Endodermal cell (in vitro differentiated cells): ENCODE results near the gene TSPAN18. TPM values are rescaled to one million over a fixed set of nuclear protein-coding genes. Genes with fewer than 3 reads are reported as not detected.

Source experiments
- DNase-seq: peaks from one replicate; pipeline ENCODE4 v3.0.0-alpha.2; 2017
- H3K27ac ChIP-seq: 2 replicates; pipeline ENCODE4 v1.5.1; 2013; ENCODE audit warnings: mild to moderate bottlenecking, low read depth, low read length, moderate library complexity
- H3K27me3 ChIP-seq: 2 replicates; pipeline ENCODE4 v1.6.1; 2013; ENCODE audit warnings: mild to moderate bottlenecking, low read length, moderate library complexity; ENCODE audit not compliant: insufficient read depth, control insufficient read depth, poor library complexity, severe bottlenecking
- H3K36me3 ChIP-seq: 2 replicates; pipeline ENCODE4 v1.7.0; 2013; ENCODE audit warnings: mild to moderate bottlenecking, low read length, moderate library complexity; ENCODE audit not compliant: control insufficient read depth, insufficient read depth
- H3K4me1 ChIP-seq: one replicate; pipeline ENCODE4 v1.7.0; 2013; ENCODE audit warnings: low read length; ENCODE audit not compliant: control insufficient read depth, insufficient read depth
- H3K4me3 ChIP-seq: 2 replicates; pipeline ENCODE4 v1.5.1; 2013; ENCODE audit warnings: mild to moderate bottlenecking, low read length, moderate library complexity
- H3K9ac ChIP-seq: 2 replicates; pipeline ENCODE4 v1.6.1; 2013; ENCODE audit warnings: mild to moderate bottlenecking, low read length, moderate library complexity; ENCODE audit not compliant: poor library complexity, severe bottlenecking; ENCODE audit errors: extremely low read depth
- H3K9me3 ChIP-seq: 2 replicates; pipeline ENCODE4 v1.6.1; 2013; ENCODE audit warnings: mild to moderate bottlenecking, low read length, moderate library complexity; ENCODE audit not compliant: control insufficient read depth
- H3K27ac Mint-ChIP-seq: 2 replicates; pipeline ENCODE4 v1.8.0; 2020; ENCODE audit warnings: mixed read lengths
- H3K27me3 Mint-ChIP-seq: 2 replicates; pipeline ENCODE4 v1.8.0; 2021; ENCODE audit warnings: mild to moderate bottlenecking, mixed read lengths; ENCODE audit not compliant: insufficient read depth
- H3K36me3 Mint-ChIP-seq: 2 replicates; pipeline ENCODE4 v1.8.0; 2020; ENCODE audit warnings: low read depth, mixed read lengths
- H3K4me1 Mint-ChIP-seq: 2 replicates; pipeline ENCODE4 v1.8.0; 2020; ENCODE audit warnings: mixed read lengths
- H3K4me3 Mint-ChIP-seq: 2 replicates; pipeline ENCODE4 v1.8.0; 2020; ENCODE audit warnings: mild to moderate bottlenecking, moderate library complexity, mixed read lengths
- H3K9me3 Mint-ChIP-seq: 2 replicates; pipeline ENCODE4 v1.8.0; 2020; ENCODE audit warnings: mild to moderate bottlenecking, mixed read lengths
- WGBS, 2 experiments: methylation state at CpG; one replicate each; pipeline versions ENCODE4 v1.1.5 to v1.1.7; 2013; ENCODE audit warnings: missing lambda C conversion rate in 2 of 2, mixed read lengths in 1 of 2; ENCODE audit not compliant: insufficient coverage in 1 of 2, insufficient read length in 1 of 2; 5-methylcytosine and 5-hydroxymethylcytosine counted together
- total RNA-seq, 2 donors: library from RNA; stranded (reverse); fragmentation: NEBNext Ultra II Directional in 1 of 2; extraction: Animal tissue kit (Norgen Biotek cat#: 25700) in 1 of 2; gene quantifications; 2 replicates in 1 of 2; 3 replicates in 1 of 2; pipeline ENCODE4 v1.2.1, GENCODE V29; 2021
- TF ChIP-seq, protein P1 (sequence below): fragments of 200-600 bp; sonication (generic); conservative IDR thresholded peaks from 2 replicates; pipeline ENCODE4 v1.5.0; 2021; ENCODE audit warnings: antibody characterized with exemption, mild to moderate bottlenecking

Gene TSPAN18
- total RNA-seq, 2 donors from 2014 or later, result 28.0 to 28.7 TPM

DNA sequence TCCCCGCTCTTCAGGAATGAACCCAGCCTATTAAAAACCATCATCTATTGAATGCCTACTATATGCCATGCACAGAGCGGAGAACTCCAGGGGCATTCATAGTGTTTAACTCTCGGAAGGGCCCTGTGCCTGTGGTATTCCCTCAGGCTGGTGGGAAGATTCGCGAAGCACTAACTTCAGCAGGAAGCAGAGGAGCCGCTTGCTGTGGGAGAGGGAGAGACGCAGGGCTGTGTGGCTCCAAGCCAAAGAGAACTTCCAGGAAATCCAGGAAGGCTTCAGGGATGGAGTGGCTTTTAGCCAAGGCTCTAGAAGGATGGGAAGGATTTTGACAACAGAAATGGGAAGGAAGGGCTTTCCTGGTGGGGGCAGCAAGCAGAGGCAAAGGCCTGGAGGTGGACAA is 120.1 kb downstream of the TSPAN18 start:
- no peaks in the 10 kb centered on the region for H3K27me3 ChIP-seq
- no peak overlapping the region for H3K9ac ChIP-seq
- TF ChIP-seq, protein P1, sequence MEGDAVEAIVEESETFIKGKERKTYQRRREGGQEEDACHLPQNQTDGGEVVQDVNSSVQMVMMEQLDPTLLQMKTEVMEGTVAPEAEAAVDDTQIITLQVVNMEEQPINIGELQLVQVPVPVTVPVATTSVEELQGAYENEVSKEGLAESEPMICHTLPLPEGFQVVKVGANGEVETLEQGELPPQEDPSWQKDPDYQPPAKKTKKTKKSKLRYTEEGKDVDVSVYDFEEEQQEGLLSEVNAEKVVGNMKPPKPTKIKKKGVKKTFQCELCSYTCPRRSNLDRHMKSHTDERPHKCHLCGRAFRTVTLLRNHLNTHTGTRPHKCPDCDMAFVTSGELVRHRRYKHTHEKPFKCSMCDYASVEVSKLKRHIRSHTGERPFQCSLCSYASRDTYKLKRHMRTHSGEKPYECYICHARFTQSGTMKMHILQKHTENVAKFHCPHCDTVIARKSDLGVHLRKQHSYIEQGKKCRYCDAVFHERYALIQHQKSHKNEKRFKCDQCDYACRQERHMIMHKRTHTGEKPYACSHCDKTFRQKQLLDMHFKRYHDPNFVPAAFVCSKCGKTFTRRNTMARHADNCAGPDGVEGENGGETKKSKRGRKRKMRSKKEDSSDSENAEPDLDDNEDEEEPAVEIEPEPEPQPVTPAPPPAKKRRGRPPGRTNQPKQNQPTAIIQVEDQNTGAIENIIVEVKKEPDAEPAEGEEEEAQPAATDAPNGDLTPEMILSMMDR, result no peak
- peaks cover 40% of the 10 kb centered on the region for H3K9me3 Mint-ChIP-seq
- H3K9me3 ChIP-seq, result peaks cover 37% of the 10 kb centered on the region
- H3K4me1 ChIP-seq, result peaks cover 5% of the 10 kb centered on the region
- H3K36me3 ChIP-seq, result peaks cover 4% of the 10 kb centered on the region
- H3K27ac Mint-ChIP-seq, result no peak overlapping the region
- H3K4me1 Mint-ChIP-seq, result peaks cover 31% of the 10 kb centered on the region
- no peak overlapping the region for H3K4me3 ChIP-seq
- no peaks in the 10 kb centered on the region for H3K27me3 Mint-ChIP-seq
- H3K27ac ChIP-seq, result no peak overlapping the region
- 94 to 96% methylated on average over 6 to 7 of the region's 7 CpGs for WGBS, 2 experiments
- H3K4me3 Mint-ChIP-seq, result no peak overlapping the region
- no peak for DNase-seq
- H3K36me3 Mint-ChIP-seq, result peaks cover 15% of the 10 kb centered on the region

DNA sequence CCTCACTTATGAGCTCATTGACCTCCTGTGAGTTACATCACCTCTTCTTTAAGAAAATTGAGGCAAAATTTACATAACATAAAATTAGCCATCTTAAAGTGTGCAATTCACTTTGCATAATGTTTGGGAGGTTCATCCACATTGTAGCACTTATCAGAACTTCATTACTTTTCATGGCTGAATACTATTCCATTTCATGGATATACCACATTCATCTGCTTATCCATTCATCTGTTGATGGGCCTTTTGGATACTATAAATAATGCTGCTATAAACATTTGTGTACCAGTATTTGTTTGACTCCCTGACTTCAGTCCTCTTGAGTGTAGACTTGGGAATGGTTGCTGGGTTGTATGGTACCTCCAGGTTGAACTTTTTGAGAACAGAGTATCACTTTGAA is 120.6 kb downstream of the TSPAN18 start:
- H3K9ac ChIP-seq, result no peak overlapping the region
- Mint-ChIP-seq H3K27ac (no peak overlapping the region), H3K4me3 (no peak overlapping the region), H3K9me3 (peaks cover 40% of the 10 kb centered on the region), H3K36me3 (peaks cover 15% of the 10 kb centered on the region), H3K27me3 (no peaks in the 10 kb centered on the region), H3K4me1 (peaks cover 32% of the 10 kb centered on the region)
- peaks cover 4% of the 10 kb centered on the region for H3K36me3 ChIP-seq
- TF ChIP-seq, protein P1, result no peak
- DNase-seq, result no peak
- peaks cover 37% of the 10 kb centered on the region for H3K9me3 ChIP-seq
- H3K4me3 ChIP-seq, result no peak overlapping the region
- H3K27ac ChIP-seq, result no peak overlapping the region
- no peaks in the 10 kb centered on the region for H3K27me3 ChIP-seq
- peaks cover 5% of the 10 kb centered on the region for H3K4me1 ChIP-seq

DNA sequence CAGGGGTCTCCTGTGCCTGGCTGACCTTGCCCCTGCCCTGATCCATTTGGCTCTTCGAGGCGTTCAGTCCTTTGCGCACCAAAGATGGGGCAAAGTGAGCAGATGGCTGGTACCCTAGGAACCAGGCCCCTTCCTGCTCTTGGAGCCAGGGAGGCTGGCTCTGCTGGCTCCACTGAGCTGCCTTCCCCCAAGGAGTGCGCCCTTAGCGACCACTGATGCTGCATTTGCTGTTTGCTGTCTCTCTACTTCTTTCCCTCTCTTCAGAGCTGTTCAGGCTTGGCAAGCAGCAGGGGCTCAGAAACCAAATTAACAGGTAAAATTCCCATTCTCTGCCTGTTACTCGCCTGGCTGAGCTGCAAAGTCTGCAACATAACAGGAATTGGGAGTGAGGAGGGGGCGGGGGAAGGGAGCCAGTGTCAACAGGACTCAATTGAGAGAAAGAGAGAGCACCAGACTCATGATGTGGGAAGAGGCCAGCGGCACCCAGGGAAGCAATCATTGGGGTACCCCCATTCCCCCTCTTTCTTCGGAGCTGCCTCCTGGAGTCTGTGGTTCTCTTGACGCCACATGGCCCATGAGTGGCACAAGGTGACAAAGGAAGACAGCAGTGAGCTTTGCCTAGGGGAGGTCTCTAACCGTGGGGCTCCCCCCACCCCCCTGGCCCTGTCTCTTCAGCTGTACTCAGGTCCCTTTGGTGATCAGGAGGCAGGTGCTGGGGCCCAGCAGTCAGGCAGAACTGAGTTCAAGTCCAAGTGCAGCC is 121.6 kb downstream of the TSPAN18 start:
- peak overlapping the region; percentile 50 for H3K27ac Mint-ChIP-seq

More for the DNA sequence above, 121.6 kb downstream of the TSPAN18 start:
- H3K27me3 ChIP-seq, result no peaks in the 10 kb centered on the region
- peaks cover 5% of the 10 kb centered on the region for H3K4me1 ChIP-seq
- no peak overlapping the region for H3K27ac ChIP-seq
- peaks cover 30% of the 10 kb centered on the region for H3K9me3 ChIP-seq
- H3K4me3 ChIP-seq, result no peak overlapping the region
- peaks cover 13% of the 10 kb centered on the region for H3K36me3 Mint-ChIP-seq
- 50 to 63% methylated on average over 5 to 11 of the region's 11 CpGs for WGBS, 2 experiments
- H3K9ac ChIP-seq, result no peak overlapping the region
- DNase-seq, result peak; percentile 90
- H3K4me3 Mint-ChIP-seq, result peak overlapping the region; percentile 25
- peaks cover 4% of the 10 kb centered on the region for H3K36me3 ChIP-seq
- peaks cover 34% of the 10 kb centered on the region for H3K9me3 Mint-ChIP-seq
- H3K4me1 Mint-ChIP-seq, result peaks cover 40% of the 10 kb centered on the region
- H3K27me3 Mint-ChIP-seq, result no peaks in the 10 kb centered on the region
- TF ChIP-seq, protein P1, result no peak
